OCI-LY3 (cell line): ENCODE results near the gene NBPF1.
"Not testable (repeated sequence)": the region's sequence is repeated elsewhere in the genome, so short reads cannot be mapped to it uniquely, and the experiment has no call there.

Experiments
- H2AFZ ChIP-seq: fragments of 200-600, 300-600 bp; shearing (Covaris generic); 2 replicates; pipeline ENCODE4 v1.6.0; 2014; ENCODE audit warnings: antibody characterized with exemption, low read depth, low read length
- H3K27ac ChIP-seq: fragments of 200-600, 300-600 bp; sonication (generic); 2 replicates; pipeline ENCODE4 v1.5.1; 2014; ENCODE audit warnings: mild to moderate bottlenecking, low read length, moderate library complexity, mixed read lengths
- H3K27me3 ChIP-seq: fragments of 200-600, 300-600 bp; sonication (generic); 2 replicates; pipeline ENCODE4 v1.6.1; 2014; ENCODE audit warnings: low read depth, low read length, mixed read lengths
- H3K36me3 ChIP-seq: fragments of 200-600, 300-600 bp; sonication (generic); replicated peaks from 2 replicates; pipeline ENCODE3; 2014; ENCODE audit warnings: low read depth, low read length, mixed read lengths
- H3K4me1 ChIP-seq: fragments of 300-600, 200-600 bp; sonication (generic); 2 replicates; pipeline ENCODE4 v1.6.1; 2014; ENCODE audit warnings: low read length, mixed read lengths
- H3K4me2 ChIP-seq: fragments of 200-600, 300-600 bp; sonication (generic); 2 replicates; pipeline ENCODE4 v1.6.1; 2014; ENCODE audit warnings: low read length, mixed read lengths
- H3K4me3 ChIP-seq: fragments of 300-600, 200-600 bp; sonication (generic); 2 replicates; pipeline ENCODE4 v1.5.1; 2014; ENCODE audit warnings: antibody characterized with exemption, mild to moderate bottlenecking, low read length, moderate library complexity
- H3K79me2 ChIP-seq: fragments of 300-600, 200-600 bp; shearing (Covaris generic); 2 replicates; pipeline ENCODE4 v1.6.1; 2014; ENCODE audit warnings: mild to moderate bottlenecking, low read length, mixed read lengths
- H3K9ac ChIP-seq: fragments of 300-600, 200-600 bp; shearing (Covaris generic); 2 replicates; pipeline ENCODE4 v1.6.0; 2014; ENCODE audit warnings: mild to moderate bottlenecking, low read length, moderate library complexity
- H3K9me3 ChIP-seq: fragments of 200-600, 300-600 bp; shearing (Covaris generic); 2 replicates; pipeline ENCODE4 v1.6.1; 2014; ENCODE audit warnings: low read length, mixed read lengths; ENCODE audit not compliant: insufficient read depth
- H4K20me1 ChIP-seq: fragments of 200-600, 300-600 bp; sonication (generic); 2 replicates; pipeline ENCODE4 v1.6.1; 2016; ENCODE audit warnings: low read length, mixed read lengths; ENCODE audit not compliant: insufficient read depth
- CTCF ChIP-seq: fragments of 200-600, 300-600 bp; sonication (generic); IDR thresholded peaks from 2 replicates; pipeline ENCODE4 v1.5.1; 2014; ENCODE audit warnings: antibody characterized with exemption, low read length, low read depth
- EZH2phosphoT487 ChIP-seq: fragments of 200-600 bp; shearing (Covaris generic); IDR thresholded peaks from 2 replicates; pipeline ENCODE4 v1.6.1; 2018; ENCODE audit warnings: antibody characterized with exemption, mixed run types, low read depth

NBPF1 gene

DNA sequence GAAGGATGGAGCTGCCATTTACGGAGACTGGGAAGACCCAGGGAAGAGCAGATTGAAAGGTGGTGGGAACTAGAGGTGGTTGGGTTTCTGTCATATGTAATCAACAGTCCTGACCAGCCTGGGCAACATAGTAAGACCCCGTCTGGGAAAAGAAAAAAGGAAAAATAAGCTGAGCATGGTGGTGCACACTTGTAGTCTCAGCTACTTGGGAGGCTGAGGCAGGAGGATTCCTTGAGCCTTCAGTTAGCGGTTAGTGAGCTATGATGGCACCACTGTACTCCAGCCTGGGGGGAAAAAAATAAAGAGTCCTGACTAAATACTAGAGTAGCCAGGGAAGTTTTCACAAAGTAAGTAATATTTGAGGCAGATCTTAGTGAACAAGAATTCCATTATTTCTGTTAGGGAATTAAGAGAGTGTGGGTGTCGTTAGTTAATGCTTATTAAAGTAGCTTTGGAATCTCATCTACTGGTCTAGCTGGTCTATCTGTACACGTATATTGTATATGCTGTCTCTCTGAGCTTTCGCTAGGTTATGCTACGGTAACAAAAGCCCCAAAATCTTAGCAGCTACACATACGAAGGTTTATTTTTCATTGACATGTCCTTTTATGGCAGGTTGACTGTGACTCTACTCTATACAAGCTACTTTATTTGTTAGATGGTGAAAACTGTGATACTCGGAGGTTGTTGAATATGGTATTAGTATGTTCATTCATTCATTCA, 4.4 kb downstream of the NBPF1 start:
- peaks cover 9% of the 10 kb centered on the region for H3K4me1 ChIP-seq
- TF ChIP-seq EZH2phosphoT487, result no peak
- TF ChIP-seq CTCF, result no peak
- no peaks in the 10 kb centered on the region for H3K9me3 ChIP-seq
- H2AFZ ChIP-seq, result no peak overlapping the region
- no peaks in the 10 kb centered on the region for H3K36me3 ChIP-seq
- H3K4me3 ChIP-seq, result no peak overlapping the region
- H3K27ac ChIP-seq, result no peak overlapping the region
- H3K4me2 ChIP-seq, result no peak overlapping the region
- no peak overlapping the region for H3K9ac ChIP-seq
- H4K20me1 ChIP-seq, result no peaks in the 10 kb centered on the region
- H3K27me3 ChIP-seq, result peaks cover 9% of the 10 kb centered on the region
- no peaks in the 10 kb centered on the region for H3K79me2 ChIP-seq

- not testable (repeated sequence) for H3K79me2 ChIP-seq
Observed at GRCh38 chr1:16607853-16608815, 5.2 kb downstream of the NBPF1 start.

DNA sequence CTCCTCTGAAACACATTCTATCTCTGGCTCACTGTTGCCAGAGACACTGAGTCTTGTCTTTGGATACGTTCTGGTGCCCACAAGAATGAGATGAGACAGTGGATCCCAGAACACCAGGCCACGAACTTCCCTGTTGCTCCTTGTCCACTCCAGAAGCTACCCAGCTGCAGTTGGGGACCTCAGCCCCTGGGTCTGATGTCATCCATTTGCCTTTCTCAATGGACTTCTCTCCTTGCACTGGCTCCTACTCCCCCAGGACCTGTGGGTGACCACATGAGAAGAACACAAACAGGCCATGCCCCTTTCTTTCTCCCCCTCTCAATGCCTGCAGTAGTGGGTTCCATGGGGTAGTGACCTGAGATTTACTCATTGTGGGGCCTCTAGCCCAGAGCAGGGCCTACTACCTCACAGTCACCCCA, 5.9 kb downstream of the NBPF1 start:
- no peak overlapping the region for H3K27ac ChIP-seq
- no peaks in the 10 kb centered on the region for H3K9me3 ChIP-seq
- no peak for TF ChIP-seq CTCF
- TF ChIP-seq EZH2phosphoT487, result no peak
- H3K9ac ChIP-seq, result no peak overlapping the region
- no peaks in the 10 kb centered on the region for H3K36me3 ChIP-seq
- no peak overlapping the region for H3K4me2 ChIP-seq
- peaks cover 4% of the 10 kb centered on the region for H3K4me1 ChIP-seq
- H3K4me3 ChIP-seq, result no peak overlapping the region
- H3K27me3 ChIP-seq, result peaks cover 6% of the 10 kb centered on the region
- no peaks in the 10 kb centered on the region for H4K20me1 ChIP-seq
- no peak overlapping the region for H2AFZ ChIP-seq
- no peaks in the 10 kb centered on the region for H3K79me2 ChIP-seq

More at GRCh38 chr1:16607853-16608815, 5.2 kb downstream of the NBPF1 start:
- H2AFZ ChIP-seq, H4K20me1 ChIP-seq, H3K4me2 ChIP-seq, H3K27me3 ChIP-seq, H3K9me3 ChIP-seq, H3K4me1 ChIP-seq, H3K4me3 ChIP-seq, H3K36me3 ChIP-seq, H3K9ac ChIP-seq, H3K27ac ChIP-seq: not testable (repeated sequence)

- H3K79me2 ChIP-seq, H3K36me3 ChIP-seq, H3K4me1 ChIP-seq, H4K20me1 ChIP-seq, H3K27me3 ChIP-seq, H3K9me3 ChIP-seq, H3K4me2 ChIP-seq, H3K27ac ChIP-seq, H3K4me3 ChIP-seq, H2AFZ ChIP-seq, H3K9ac ChIP-seq: not testable (repeated sequence)
Observed at GRCh38 chr1:16606666-16607432, 6.5 kb downstream of the NBPF1 start.
